Activated CD8-positive, alpha-beta T cell treated with anti-CD3 and anti-CD28 coated beads, Interleukin-2, amount 10 ng/mL, durations not matched to agents 7 days and 5 days (primary cell): ENCODE results near the gene TMA16. TPM values are rescaled to one million over a fixed set of nuclear protein-coding genes. Genes with fewer than 3 reads are reported as not detected.

Experiments used
- ATAC-seq: fragments of 150-1000 bp; cut with Tn5 transposase; one replicate; pipeline ENCODE4 v1.10.0; 2021; ENCODE audit warnings: moderate library complexity
- CTCF ChIA-PET: fragments of 350-600 bp; sonication (Branson Sonifier 250); formaldehyde crosslinking; loops from one replicate; lab custom pipeline; 2021; ENCODE audit warnings: antibody characterized with exemption; lab: Charles Lee
- POLR2A ChIA-PET: fragments of 350-600 bp; sonication (Branson Sonifier 250); formaldehyde crosslinking; loops from one replicate; lab custom pipeline; 2021; ENCODE audit warnings: antibody characterized with exemption; lab: Charles Lee
- DNase-seq: peaks from one replicate; pipeline ENCODE4 v3.0.0-alpha.2; 2020
- H3K27ac Mint-ChIP-seq: one replicate; pipeline ENCODE4 v1.8.0; 2021; ENCODE audit warnings: mild to moderate bottlenecking, mixed read lengths
- H3K27me3 Mint-ChIP-seq: one replicate; pipeline ENCODE4 v1.8.0; 2021; ENCODE audit warnings: low read depth, mixed read lengths
- H3K36me3 Mint-ChIP-seq: one replicate; pipeline ENCODE4 v1.8.0; 2021; ENCODE audit warnings: low read depth, mixed read lengths
- H3K4me1 Mint-ChIP-seq: one replicate; pipeline ENCODE4 v1.8.0; 2021; ENCODE audit warnings: low read depth, mixed read lengths
- H3K4me3 Mint-ChIP-seq: one replicate; pipeline ENCODE4 v1.8.0; 2021; ENCODE audit warnings: mild to moderate bottlenecking, mixed read lengths
- H3K9me3 Mint-ChIP-seq: one replicate; pipeline ENCODE4 v1.8.0; 2022; ENCODE audit warnings: mixed read lengths; ENCODE audit not compliant: insufficient read depth
- total RNA-seq, 2 experiments: library from RNA; stranded (reverse); gene quantifications; one replicate each; pipeline ENCODE4 v1.2.3, GENCODE V29; 2021

TMA16 gene
- total RNA-seq, 2 experiments from 2014 or later, result 34.1 TPM

GRCh38 chr4:163544407-163545038 lies 50.0 kb downstream of the TMA16 start:
- no peak overlapping the region for H3K27ac Mint-ChIP-seq
- no peak overlapping the region for H3K4me3 Mint-ChIP-seq
- ChIA-PET POLR2A (no interaction called here), CTCF (interaction anchor here (0.7 to 7.5 kb wide), 7 partner anchors 8 to 436 kb away, joined by 3 to 76 read pairs (median 4); partner anchors contain the start of gene TMA16)
- no peaks in the 10 kb centered on the region for H3K27me3 Mint-ChIP-seq
- no peaks in the 10 kb centered on the region for H3K9me3 Mint-ChIP-seq
- peak; percentile 93 for ATAC-seq
- peak; percentile 73 for DNase-seq
- no peaks in the 10 kb centered on the region for H3K36me3 Mint-ChIP-seq
- peaks cover 7% of the 10 kb centered on the region for H3K4me1 Mint-ChIP-seq

DNA sequence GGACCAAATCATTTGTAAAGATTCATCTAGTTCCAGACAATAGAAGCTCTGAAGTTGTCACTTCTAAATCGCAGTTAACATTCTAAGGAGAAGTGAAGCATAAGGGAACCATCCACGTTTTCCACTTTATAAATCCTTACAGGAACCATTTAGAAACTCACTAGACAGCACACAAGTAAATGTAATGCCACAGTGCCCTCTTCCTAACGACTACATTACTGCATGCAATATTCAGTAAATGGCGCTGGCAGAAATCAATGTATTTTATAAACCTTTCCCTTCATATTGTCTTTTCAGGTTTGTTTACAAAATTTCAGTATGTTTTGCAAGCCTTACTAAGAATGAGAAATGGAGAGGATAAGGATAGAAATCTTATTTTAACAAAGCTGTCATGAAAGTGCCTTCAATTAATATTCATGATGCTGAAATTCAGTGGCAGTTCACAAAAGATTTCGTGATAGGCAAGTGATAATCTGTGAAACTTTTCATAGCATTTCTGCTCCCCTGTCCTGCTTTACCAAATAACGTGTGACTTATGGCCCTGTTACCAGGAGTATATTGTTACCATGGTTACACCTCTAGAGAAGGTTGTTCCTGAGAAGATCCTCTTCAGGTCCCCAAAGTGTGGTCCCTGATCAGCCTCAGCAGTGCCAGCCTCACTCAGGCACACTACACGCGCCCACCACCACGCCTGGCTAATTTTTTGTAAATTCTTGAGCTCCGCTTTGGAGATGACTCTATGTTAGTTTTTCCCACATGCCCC lies 54.2 kb downstream of the TMA16 start:
- Mint-ChIP-seq H3K4me1 (peaks cover 13% of the 10 kb centered on the region), H3K9me3 (no peaks in the 10 kb centered on the region), H3K27ac (no peak overlapping the region), H3K4me3 (no peak overlapping the region), H3K36me3 (no peaks in the 10 kb centered on the region), H3K27me3 (no peaks in the 10 kb centered on the region)
- ATAC-seq (peak; percentile 24), DNase-seq (peak; percentile 53)
- CTCF ChIA-PET, result interaction anchor here (0.6 to 7.5 kb wide), 24 partner anchors 9 to 1183 kb away, joined by 3 to 76 read pairs (median 6); partner anchors contain the start of genes NPY1R and TMA16
- POLR2A ChIA-PET, result interaction anchor here (1.3 kb wide), 1 partner anchor 54 kb away, joined by 3 read pairs; the partner anchor contains the start of gene TMA16

DNA sequence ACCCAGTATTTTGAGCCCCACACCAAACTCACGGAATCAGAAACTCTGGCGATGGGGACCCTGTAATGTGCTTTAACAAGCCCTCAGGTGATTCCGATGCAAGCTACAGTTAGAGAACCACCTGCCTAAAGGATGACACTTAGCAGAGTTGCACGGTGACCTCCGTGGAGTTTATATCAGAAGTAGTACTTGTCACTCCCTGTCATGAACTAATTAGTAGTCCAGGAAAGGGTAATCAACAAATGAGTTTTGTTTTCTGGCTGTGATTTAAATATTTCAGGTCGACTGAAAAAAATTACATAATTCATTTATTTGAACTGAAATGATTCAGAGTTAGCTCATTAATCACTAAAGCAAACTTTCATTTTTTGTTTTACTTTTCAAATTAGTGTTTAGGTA lies 56.4 kb downstream of the TMA16 start:
- Mint-ChIP-seq H3K9me3 (no peaks in the 10 kb centered on the region), H3K4me3 (no peak overlapping the region), H3K36me3 (no peaks in the 10 kb centered on the region), H3K4me1 (peaks cover 8% of the 10 kb centered on the region), H3K27me3 (no peaks in the 10 kb centered on the region), H3K27ac (no peak overlapping the region)
- no peak for DNase-seq
- no peak for ATAC-seq
- CTCF ChIA-PET, result interaction anchor here (1.0 to 7.5 kb wide), 24 partner anchors 8 to 1197 kb away, joined by 3 to 76 read pairs (median 4); partner anchors contain the start of gene TMA16
- POLR2A ChIA-PET, result interaction anchor here (0.6 to 1.5 kb wide), 2 partner anchors 20 to 57 kb away, joined by 3 to 5 read pairs; partner anchors contain the start of gene TMA16

GRCh38 chr4:163553146-163553545 lies 58.7 kb downstream of the TMA16 start:
- peaks cover 2% of the 10 kb centered on the region for H3K27me3 Mint-ChIP-seq
- no peaks in the 10 kb centered on the region for H3K36me3 Mint-ChIP-seq
- H3K9me3 Mint-ChIP-seq, result no peaks in the 10 kb centered on the region
- H3K27ac Mint-ChIP-seq, result no peak overlapping the region
- ATAC-seq (no peak), DNase-seq (no peak)
- ChIA-PET POLR2A (no interaction called here), CTCF (interaction anchor here (1.5 to 2.3 kb wide), 3 partner anchors 120 to 128 kb away, joined by 5 to 7 read pairs (median 6); no protein-coding TSS in a partner anchor)
- H3K4me3 Mint-ChIP-seq, result no peak overlapping the region
- peaks cover 13% of the 10 kb centered on the region for H3K4me1 Mint-ChIP-seq

- H3K27ac Mint-ChIP-seq, result no peak overlapping the region
- ATAC-seq (no peak), DNase-seq (no peak)
- no peak overlapping the region for H3K4me3 Mint-ChIP-seq
- no peaks in the 10 kb centered on the region for H3K9me3 Mint-ChIP-seq
- H3K36me3 Mint-ChIP-seq, result no peaks in the 10 kb centered on the region
- ChIA-PET POLR2A (no interaction called here), CTCF (interaction anchor here (0.8 to 3.0 kb wide), 16 partner anchors 9 to 1193 kb away, joined by 3 to 35 read pairs (median 4); partner anchors contain the start of gene TMA16)
- H3K27me3 Mint-ChIP-seq, result peaks cover 2% of the 10 kb centered on the region
- peaks cover 22% of the 10 kb centered on the region for H3K4me1 Mint-ChIP-seq
These were observed 60.5 kb downstream of the TMA16 start for GRCh38 chr4:163554870-163555465.

DNA sequence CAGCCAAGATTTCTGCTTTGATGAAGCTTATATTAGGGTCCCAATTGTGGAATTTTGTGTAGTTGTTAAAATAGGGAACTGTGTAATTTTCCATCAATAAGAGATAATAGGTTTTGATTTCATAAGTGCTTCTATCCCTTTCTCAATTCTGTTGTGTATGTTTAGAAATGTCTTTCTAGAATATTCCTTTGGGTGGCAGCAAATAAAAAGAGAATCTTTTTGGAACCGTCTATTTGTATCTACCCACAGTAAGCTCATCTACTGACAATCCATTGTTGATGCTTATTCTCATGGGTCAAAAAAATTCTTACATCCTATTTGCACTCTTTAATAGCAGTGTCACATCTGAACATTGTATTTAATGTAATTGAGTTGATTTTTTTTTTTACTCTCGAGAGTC lies 61.7 kb downstream of the TMA16 start:
- DNase-seq (no peak), ATAC-seq (no peak)
- Mint-ChIP-seq H3K4me1 (peaks cover 18% of the 10 kb centered on the region), H3K27me3 (peaks cover 2% of the 10 kb centered on the region), H3K36me3 (no peaks in the 10 kb centered on the region), H3K27ac (no peak overlapping the region), H3K4me3 (no peak overlapping the region), H3K9me3 (no peaks in the 10 kb centered on the region)
- POLR2A ChIA-PET, result no interaction called here
- CTCF ChIA-PET, result interaction anchor here (0.7 to 3.0 kb wide), 16 partner anchors 8 to 1192 kb away, joined by 3 to 35 read pairs (median 5); partner anchors contain the start of gene TMA16

DNA sequence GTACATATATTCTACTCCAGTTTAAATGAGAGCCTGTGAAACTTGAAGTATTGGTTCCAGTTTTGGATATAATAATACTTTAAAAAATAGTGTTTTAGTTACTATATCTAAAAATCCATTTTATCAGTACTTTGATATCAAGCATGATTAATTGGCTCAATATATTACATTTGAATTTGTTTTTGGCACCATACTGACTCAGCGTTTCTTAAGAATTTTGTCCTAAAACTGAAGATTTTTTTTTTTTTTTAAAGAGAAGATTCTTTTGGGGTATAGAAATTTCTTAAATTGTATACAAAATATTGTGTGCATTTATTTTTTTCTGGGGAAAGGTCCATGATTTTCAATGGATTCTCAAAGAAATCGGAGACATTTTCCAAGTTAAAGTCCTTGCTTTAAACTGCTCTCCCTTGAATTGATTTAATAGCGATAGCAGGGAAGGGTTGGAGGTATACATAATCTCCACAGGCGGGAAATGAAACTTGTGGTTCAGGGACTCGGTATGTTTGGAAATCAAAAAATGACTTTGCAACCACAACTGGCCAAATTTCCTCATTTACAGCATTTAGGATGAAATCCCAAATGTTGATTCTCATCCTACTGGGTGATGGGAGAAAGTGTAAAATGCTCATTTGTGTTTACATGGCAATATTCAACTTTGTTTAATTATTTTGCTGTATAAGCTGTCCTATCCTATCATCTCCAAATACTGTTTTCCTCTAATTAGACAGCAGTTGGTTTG lies 62.3 kb downstream of the TMA16 start:
- ATAC-seq, result no peak
- H3K36me3 Mint-ChIP-seq, result no peaks in the 10 kb centered on the region
- CTCF ChIA-PET, result interaction anchor here (1.1 to 3.0 kb wide), 13 partner anchors 8 to 1191 kb away, joined by 3 to 35 read pairs (median 6); partner anchors contain the start of gene TMA16

DNA sequence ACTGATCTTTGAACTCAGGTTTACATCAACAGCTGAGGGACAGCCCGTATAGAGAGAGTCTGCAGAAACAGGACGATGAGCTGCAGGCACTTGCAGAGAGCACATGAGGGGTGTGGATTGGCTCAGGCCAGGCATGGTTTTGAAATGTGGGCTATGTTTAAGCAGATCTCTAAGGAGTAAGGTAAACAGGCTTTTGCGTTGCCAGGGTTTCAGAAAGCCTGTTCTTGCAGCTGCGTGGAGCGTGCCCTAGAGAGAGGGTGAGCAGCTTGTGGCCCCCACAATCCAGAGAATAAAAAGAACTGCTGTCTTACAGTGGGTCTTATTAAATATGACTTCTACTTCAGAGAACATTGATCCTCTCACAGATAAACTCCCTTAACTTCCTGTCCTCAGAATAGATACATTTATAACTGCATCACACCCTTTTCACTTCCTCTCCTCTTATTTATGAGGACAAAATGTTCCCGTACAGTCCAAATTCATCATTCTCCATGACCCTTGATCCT lies 64.1 kb downstream of the TMA16 start:
- Mint-ChIP-seq H3K4me3 (peak overlapping the region; percentile 2), H3K27ac (peak overlapping the region; percentile 31), H3K4me1 (peaks cover 18% of the 10 kb centered on the region), H3K36me3 (no peaks in the 10 kb centered on the region), H3K27me3 (peaks cover 5% of the 10 kb centered on the region), H3K9me3 (no peaks in the 10 kb centered on the region)
- ChIA-PET CTCF (interaction anchor here (1.3 to 1.7 kb wide), 5 partner anchors 8 to 131 kb away, joined by 3 to 6 read pairs (median 5); no protein-coding TSS in a partner anchor), POLR2A (interaction anchor here (0.5 kb wide), 1 partner anchor 120 kb away, joined by 3 read pairs; no protein-coding TSS in a partner anchor)
- peak; percentile 85 for ATAC-seq
- no peak for DNase-seq

More for the DNA sequence above, 62.3 kb downstream of the TMA16 start:
- Mint-ChIP-seq H3K4me1 (peaks cover 18% of the 10 kb centered on the region), H3K9me3 (no peaks in the 10 kb centered on the region), H3K27me3 (peaks cover 2% of the 10 kb centered on the region), H3K4me3 (no peak overlapping the region), H3K27ac (no peak overlapping the region)
- DNase-seq, result no peak
- POLR2A ChIA-PET, result no interaction called here

- ATAC-seq (no peak), DNase-seq (no peak)
- no peaks in the 10 kb centered on the region for H3K9me3 Mint-ChIP-seq
- peaks cover 18% of the 10 kb centered on the region for H3K4me1 Mint-ChIP-seq
- no peak overlapping the region for H3K27ac Mint-ChIP-seq
- no peak overlapping the region for H3K4me3 Mint-ChIP-seq
- POLR2A ChIA-PET, result no interaction called here
- CTCF ChIA-PET, result no interaction called here
- peaks cover 5% of the 10 kb centered on the region for H3K27me3 Mint-ChIP-seq
- no peaks in the 10 kb centered on the region for H3K36me3 Mint-ChIP-seq
These were observed 68.0 kb downstream of the TMA16 start for GRCh38 chr4:163562496-163562895.

DNA sequence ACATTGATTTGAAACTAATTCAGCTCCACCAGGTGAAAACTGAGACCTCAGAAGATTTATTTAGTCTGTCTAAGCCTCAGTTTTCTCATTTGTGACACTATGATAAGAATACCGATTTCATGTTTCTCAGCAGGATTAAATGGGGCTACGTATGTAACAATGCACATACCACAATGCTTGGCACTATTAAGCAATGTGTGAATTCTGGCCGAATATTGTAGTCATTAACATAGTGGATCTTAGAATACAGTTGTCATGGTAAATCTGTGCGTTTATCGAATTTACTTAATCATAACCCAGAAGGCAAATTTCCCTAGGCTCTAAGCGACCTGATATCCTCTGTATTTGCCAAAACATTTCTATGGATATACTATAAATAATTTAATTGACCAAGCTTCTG lies 69.1 kb downstream of the TMA16 start:
- POLR2A ChIA-PET, result no interaction called here
- CTCF ChIA-PET, result interaction anchor here (0.8 kb wide), 1 partner anchor 8 kb away, joined by 3 read pairs; no protein-coding TSS in a partner anchor
- no peak for ATAC-seq
- Mint-ChIP-seq H3K27me3 (peaks cover 3% of the 10 kb centered on the region), H3K4me1 (peaks cover 9% of the 10 kb centered on the region), H3K36me3 (no peaks in the 10 kb centered on the region), H3K9me3 (no peaks in the 10 kb centered on the region), H3K27ac (no peak overlapping the region), H3K4me3 (no peak overlapping the region)
- no peak for DNase-seq
